HEK293T (cell line): ENCODE data around the gene RARA.

ENCODE experiments used
- CTCF ChIA-PET: fragments of 350-600 bp; formaldehyde crosslinking; extraction: SDS; loops from one replicate; lab custom pipeline; 2021; ENCODE audit warnings: antibody characterized with exemption, inconsistent platforms; lab: Yijun Ruan, JAX
- POLR2A ChIA-PET: fragments of 350-600 bp; formaldehyde crosslinking; extraction: SDS; loops from one replicate; lab custom pipeline; 2020; ENCODE audit warnings: antibody characterized with exemption, inconsistent platforms; lab: Yijun Ruan, JAX
- DNase-seq: peaks from one replicate; pipeline ENCODE4 v3.0.0; 2012; ENCODE audit warnings: mixed read lengths; ENCODE audit errors: extremely low spot score
- ARNT ChIP-seq: fragments of 450-650 bp; IDR thresholded peaks from 2 replicates; pipeline ENCODE4 v1.6.1; 2017; ENCODE audit warnings: mild to moderate bottlenecking
- BHLHE40 ChIP-seq: fragments of 450-650 bp; IDR thresholded peaks from 2 replicates; pipeline ENCODE4 v1.6.1; 2016; ENCODE audit warnings: mild to moderate bottlenecking, moderate library complexity, borderline replicate concordance
- CTBP1 ChIP-seq: fragments of 450-650 bp; IDR thresholded peaks from 2 replicates; pipeline ENCODE4 v1.6.1; 2016; ENCODE audit warnings: borderline replicate concordance
- ELF4 ChIP-seq: fragments of 450-650 bp; IDR thresholded peaks from 2 replicates; pipeline ENCODE4 v1.6.1; 2017; ENCODE audit warnings: antibody characterized with exemption
- FOXA1 ChIP-seq: fragments of 450-650 bp; IDR thresholded peaks from 2 replicates; pipeline ENCODE4 v1.6.1; 2016; ENCODE audit warnings: mild to moderate bottlenecking
- FOXK2 ChIP-seq: fragments of 450-650 bp; IDR thresholded peaks from 2 replicates; pipeline ENCODE4 v1.6.1; 2016; ENCODE audit warnings: mild to moderate bottlenecking
- FOXM1 ChIP-seq: fragments of 450-650 bp; IDR thresholded peaks from 2 replicates; pipeline ENCODE4 v1.6.1; 2017; ENCODE audit warnings: mild to moderate bottlenecking, borderline replicate concordance
- HDGF ChIP-seq: fragments of 450-650 bp; IDR thresholded peaks from 2 replicates; pipeline ENCODE4 v1.6.1; 2017; ENCODE audit warnings: antibody characterized with exemption, borderline replicate concordance
- L3MBTL2 ChIP-seq: fragments of 450-650 bp; conservative IDR thresholded peaks from 2 replicates; pipeline ENCODE4 v1.6.1; 2016; ENCODE audit warnings: mild to moderate bottlenecking
- LEF1 ChIP-seq: fragments of 450-650 bp; IDR thresholded peaks from 2 replicates; pipeline ENCODE4 v1.6.1; 2017; ENCODE audit warnings: mild to moderate bottlenecking, borderline replicate concordance
- NFRKB ChIP-seq: fragments of 450-650 bp; IDR thresholded peaks from 2 replicates; pipeline ENCODE4 v1.6.1; 2016; ENCODE audit warnings: mild to moderate bottlenecking, moderate library complexity
- SP1 ChIP-seq: fragments of 450-650 bp; IDR thresholded peaks from 2 replicates; pipeline ENCODE4 v1.6.1; 2017
- SUZ12 ChIP-seq: fragments of 450-650 bp; IDR thresholded peaks from 2 replicates; pipeline ENCODE4 v1.6.1; 2016; ENCODE audit warnings: mild to moderate bottlenecking
- TARDBP ChIP-seq: fragments of 450-650 bp; IDR thresholded peaks from 2 replicates; pipeline ENCODE4 v1.6.1; 2016
- ZNF384 ChIP-seq: fragments of 450-650 bp; IDR thresholded peaks from 2 replicates; pipeline ENCODE4 v1.6.1; 2016
- TF ChIP-seq, protein P1 (sequence below): fragments of 450-650 bp; IDR thresholded peaks from 2 replicates; pipeline ENCODE4 v1.6.1; 2016

The RARA gene

DNA sequence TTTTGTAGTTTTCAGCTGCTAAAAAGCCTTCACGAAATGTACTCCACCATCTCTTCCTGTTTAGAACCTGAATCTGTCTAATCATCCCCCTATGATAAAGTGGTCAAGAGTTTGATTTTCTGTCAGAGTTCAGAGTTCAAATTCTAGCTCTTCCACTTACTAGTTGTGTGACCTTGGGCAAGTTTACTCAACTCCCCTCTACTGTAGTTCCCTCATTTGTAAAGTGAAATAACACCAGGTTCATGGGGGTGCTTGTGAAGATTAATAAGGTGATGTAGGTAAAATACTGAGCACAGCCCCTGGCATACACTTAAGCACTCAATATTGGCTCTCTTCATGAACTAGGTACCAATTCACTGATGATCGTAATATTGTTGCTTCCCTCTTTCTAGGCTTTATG lies 22.5 kb upstream of the RARA start:
- DNase-seq, result no peak
- TF ChIP-seq, protein P1, sequence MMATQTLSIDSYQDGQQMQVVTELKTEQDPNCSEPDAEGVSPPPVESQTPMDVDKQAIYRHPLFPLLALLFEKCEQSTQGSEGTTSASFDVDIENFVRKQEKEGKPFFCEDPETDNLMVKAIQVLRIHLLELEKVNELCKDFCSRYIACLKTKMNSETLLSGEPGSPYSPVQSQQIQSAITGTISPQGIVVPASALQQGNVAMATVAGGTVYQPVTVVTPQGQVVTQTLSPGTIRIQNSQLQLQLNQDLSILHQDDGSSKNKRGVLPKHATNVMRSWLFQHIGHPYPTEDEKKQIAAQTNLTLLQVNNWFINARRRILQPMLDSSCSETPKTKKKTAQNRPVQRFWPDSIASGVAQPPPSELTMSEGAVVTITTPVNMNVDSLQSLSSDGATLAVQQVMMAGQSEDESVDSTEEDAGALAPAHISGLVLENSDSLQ, result no peak
- TF ChIP-seq NFRKB (no peak), ELF4 (no peak), L3MBTL2 (no peak), SP1 (no peak), FOXK2 (no peak), SUZ12 (no peak), FOXA1 (no peak), CTBP1 (no peak), BHLHE40 (no peak), TARDBP (no peak), HDGF (no peak), LEF1 (no peak), ZNF384 (no peak), FOXM1 (no peak), ARNT (no peak)
- ChIA-PET POLR2A (interaction anchor here (0.6 to 1.5 kb wide), 2 partner anchors 15 to 146 kb away, joined by 3 read pairs; partner anchors contain the start of gene CASC3), CTCF (interaction anchor here (0.6 kb wide), 1 partner anchor 16 kb away, joined by 3 read pairs; no protein-coding TSS in a partner anchor)

DNA sequence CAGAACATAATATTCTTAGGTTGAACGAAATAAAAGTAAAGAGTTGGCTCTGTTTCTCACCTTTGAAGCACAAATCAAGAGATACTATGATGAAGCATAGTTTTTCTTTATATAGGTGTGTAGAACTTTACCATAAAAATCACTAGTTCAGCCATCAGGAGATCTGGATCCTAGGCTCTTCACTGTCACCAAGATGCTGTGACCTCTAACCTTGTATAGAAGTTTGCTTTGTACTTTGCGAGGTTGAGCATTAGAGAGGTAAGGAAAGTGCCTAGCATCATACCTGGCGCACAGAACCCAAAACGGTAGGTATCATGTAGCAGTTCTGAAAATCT lies 21.9 kb upstream of the RARA start:
- POLR2A ChIA-PET, result interaction anchor here (1.6 kb wide), 1 partner anchor 10 kb away, joined by 14 read pairs; no protein-coding TSS in a partner anchor
- DNase-seq, result no peak
- TF ChIP-seq SP1, result no peak
- no peak for TF ChIP-seq HDGF
- no peak for TF ChIP-seq FOXA1
- TF ChIP-seq, protein P1, result no peak
- TF ChIP-seq FOXM1, result no peak
- TF ChIP-seq FOXK2, result no peak
- TF ChIP-seq LEF1, result no peak
- TF ChIP-seq ZNF384, result no peak
- no peak for TF ChIP-seq TARDBP
- TF ChIP-seq ELF4, result no peak
- no peak for TF ChIP-seq L3MBTL2
- TF ChIP-seq CTBP1, result no peak
- no peak for TF ChIP-seq NFRKB
- no peak for TF ChIP-seq BHLHE40
- no peak for TF ChIP-seq SUZ12
- TF ChIP-seq ARNT, result no peak
- CTCF ChIA-PET, result no interaction called here

DNA sequence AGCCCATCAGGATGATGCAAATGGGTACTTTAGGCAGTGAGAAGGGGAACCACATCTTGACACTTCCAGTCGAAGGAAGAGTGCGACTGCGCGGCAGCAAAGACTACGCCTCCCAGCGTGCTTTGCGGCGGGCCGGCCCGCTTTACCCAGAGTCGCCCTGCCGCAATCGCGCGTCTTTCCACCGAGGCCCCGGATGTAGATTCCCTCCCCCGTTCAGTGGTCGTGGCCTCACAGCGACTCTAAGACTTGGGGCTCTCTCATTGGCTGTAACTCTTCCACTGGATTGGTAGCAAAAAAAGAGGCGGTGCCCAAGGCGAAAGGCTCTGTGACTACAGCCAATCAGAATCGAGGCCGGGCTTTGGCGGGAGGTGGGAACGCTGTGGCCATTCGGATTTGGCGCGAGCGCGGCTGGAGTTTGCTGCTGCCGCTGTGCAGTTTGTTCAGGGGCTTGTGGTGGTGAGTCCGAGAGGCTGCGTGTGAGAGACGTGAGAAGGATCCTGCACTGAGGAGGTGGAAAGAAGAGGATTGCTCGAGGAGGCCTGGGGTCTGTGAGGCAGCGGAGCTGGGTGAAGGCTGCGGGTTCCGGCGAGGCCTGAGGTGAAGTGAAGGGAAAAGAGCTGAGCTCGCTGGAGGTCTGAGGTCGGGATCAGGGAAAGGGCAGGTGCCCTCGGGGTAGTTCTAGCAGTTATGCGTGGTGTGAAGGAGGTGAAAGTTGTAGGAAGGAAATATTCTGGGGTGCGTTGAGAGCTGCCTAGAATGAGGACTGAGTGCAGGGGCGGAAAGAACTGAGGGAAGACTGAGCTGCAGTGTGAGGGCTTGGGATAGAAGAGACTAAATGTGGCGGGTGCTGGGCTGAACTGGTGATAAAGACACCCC lies 21.2 kb upstream of the RARA start, which contains the start of gene CDC6:
Gene CDC6, plus strand, starts transcription at position 386 of the 876 bp plus-strand sequence. CDS start 1,542 bp downstream, outside the sequence.
- peak; percentile 88 for DNase-seq
- no peak for TF ChIP-seq ARNT
- TF ChIP-seq L3MBTL2, result peak; percentile 92
- TF ChIP-seq LEF1, result no peak
- TF ChIP-seq ELF4, result peak; percentile 81
- 0 out of 2 replicates have a peak, but pooled peaks have one; percentile 17 for TF ChIP-seq TARDBP
- TF ChIP-seq, protein P1, result no peak
- no peak for TF ChIP-seq FOXA1
- TF ChIP-seq FOXM1, result no peak
- ChIA-PET CTCF (interaction anchor here (1.0 kb wide), 1 partner anchor 83 kb away, joined by 3 read pairs; no protein-coding TSS in a partner anchor), POLR2A (interaction anchor here (0.6 to 2.6 kb wide), 28 partner anchors 10 to 247 kb away, joined by 3 to 31 read pairs (median 4); partner anchors contain the start of genes RARA and WIPF2)

DNA sequence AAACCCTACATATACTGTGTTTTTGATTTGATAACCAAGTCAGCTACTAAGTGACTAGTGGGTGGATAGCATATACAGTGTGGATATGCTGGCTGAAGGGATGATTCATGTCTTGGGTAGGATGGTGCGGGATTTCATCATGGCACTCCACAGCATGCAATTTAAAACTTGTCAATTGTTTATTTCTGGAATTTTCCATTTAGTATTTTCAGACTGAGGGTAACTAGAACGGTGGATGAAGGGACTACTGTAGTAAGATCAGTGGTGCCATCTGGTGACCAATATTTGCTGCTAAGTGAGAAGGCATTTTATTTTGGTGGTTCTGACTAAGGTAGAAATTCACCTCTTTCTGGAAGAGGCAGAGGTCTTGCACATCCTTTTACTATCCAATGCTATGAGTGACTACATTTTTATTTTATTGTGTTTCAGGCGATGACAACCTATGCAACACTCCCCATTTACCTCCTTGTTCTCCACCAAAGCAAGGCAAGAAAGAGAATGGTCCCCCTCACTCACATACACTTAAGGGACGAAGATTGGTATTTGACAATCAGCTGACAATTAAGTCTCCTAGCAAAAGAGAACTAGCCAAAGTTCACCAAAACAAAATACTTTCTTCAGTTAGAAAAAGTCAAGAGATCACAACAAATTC lies 18.2 kb upstream of the RARA start:
- TF ChIP-seq LEF1, result no peak
- no peak for TF ChIP-seq BHLHE40
- TF ChIP-seq SUZ12, result no peak
- no peak for TF ChIP-seq FOXM1
- ChIA-PET CTCF (interaction anchor here (0.7 to 2.4 kb wide), 6 partner anchors 17 to 177 kb away, joined by 3 to 7 read pairs (median 4); no protein-coding TSS in a partner anchor), POLR2A (interaction anchor here (1.1 kb wide), 1 partner anchor 16 kb away, joined by 3 read pairs; no protein-coding TSS in a partner anchor)
- no peak for DNase-seq

DNA sequence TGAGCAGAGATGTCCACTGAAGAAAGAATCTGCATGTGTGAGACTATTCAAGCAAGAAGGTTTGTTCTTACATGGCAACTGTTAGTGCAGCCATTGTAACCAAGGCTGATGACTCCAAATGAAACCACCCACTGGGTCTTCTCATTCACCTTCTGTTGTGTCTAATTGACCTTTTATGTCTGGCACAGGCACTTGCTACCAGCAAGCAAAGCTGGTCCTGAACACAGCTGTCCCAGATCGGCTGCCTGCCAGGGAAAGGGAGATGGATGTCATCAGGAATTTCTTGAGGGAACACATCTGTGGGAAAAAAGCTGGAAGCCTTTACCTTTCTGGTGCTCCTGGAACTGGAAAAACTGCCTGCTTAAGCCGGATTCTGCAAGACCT lies 17.7 kb upstream of the RARA start:
- no peak for TF ChIP-seq HDGF
- TF ChIP-seq LEF1, result no peak
- TF ChIP-seq ARNT, result no peak
- TF ChIP-seq, protein P1, result no peak
- no peak for TF ChIP-seq NFRKB
- no peak for TF ChIP-seq TARDBP
- TF ChIP-seq SP1, result no peak
- no peak for TF ChIP-seq FOXM1
- TF ChIP-seq ELF4, result no peak
- no peak for TF ChIP-seq L3MBTL2
- no peak for TF ChIP-seq ZNF384
- TF ChIP-seq FOXK2, result no peak
- TF ChIP-seq BHLHE40, result no peak
- TF ChIP-seq FOXA1, result no peak
- TF ChIP-seq SUZ12, result no peak
- no peak for TF ChIP-seq CTBP1
- DNase-seq, result no peak
- POLR2A ChIA-PET, result interaction anchor here (1.1 kb wide), 1 partner anchor 15 kb away, joined by 3 read pairs; no protein-coding TSS in a partner anchor
- CTCF ChIA-PET, result interaction anchor here (0.7 to 2.4 kb wide), 2 partner anchors 9 to 92 kb away, joined by 4 to 6 read pairs; no protein-coding TSS in a partner anchor
